ENCODE results near the gene FTCDNL1.

Gene FTCDNL1

GRCh38 chr2:199727801-199728200, 123.2 kb downstream of the FTCDNL1 start:
- Mint-ChIP-seq H3K27me3 (ENCODE audit: low read depth, poor library complexity) (peaks cover 8% of the 10 kb centered on the region), H3K4me1 (no peaks in the 10 kb centered on the region), H3K9me3 (peaks cover 26% of the 10 kb centered on the region), H3K36me3 (ENCODE audit: low read depth) (no peaks in the 10 kb centered on the region), H3K27ac (no peak overlapping the region), H3K4me3 (no peak overlapping the region)
- no peak for TF ChIP-seq CTCF (IDR thresholded peaks at IDR 0.05)
- no peak for DNase-seq

- no peak for DNase-seq
- TF ChIP-seq CTCF (IDR thresholded peaks at IDR 0.05), result no peak
- H3K36me3 Mint-ChIP-seq (ENCODE audit: low read depth), result no peaks in the 10 kb centered on the region
- H3K4me3 Mint-ChIP-seq, result no peak overlapping the region
- no peak overlapping the region for H3K27ac Mint-ChIP-seq
- H3K27me3 Mint-ChIP-seq (ENCODE audit: low read depth, poor library complexity), result peaks cover 8% of the 10 kb centered on the region
- H3K9me3 Mint-ChIP-seq, result peaks cover 31% of the 10 kb centered on the region
- H3K4me1 Mint-ChIP-seq, result no peaks in the 10 kb centered on the region
Measured at GRCh38 chr2:199727306-199727705, 123.7 kb downstream of the FTCDNL1 start.

GRCh38 chr2:199718074-199718473, 132.9 kb downstream of the FTCDNL1 start:
- no peak for TF ChIP-seq CTCF (IDR thresholded peaks at IDR 0.05)
- Mint-ChIP-seq H3K9me3 (peaks cover 35% of the 10 kb centered on the region), H3K4me3 (no peak overlapping the region), H3K36me3 (ENCODE audit: low read depth) (peaks cover 8% of the 10 kb centered on the region), H3K27ac (no peak overlapping the region), H3K27me3 (ENCODE audit: low read depth, poor library complexity) (no peaks in the 10 kb centered on the region), H3K4me1 (peaks cover 29% of the 10 kb centered on the region)
- DNase-seq, result no peak

GRCh38 chr2:199717587-199717907, 133.4 kb downstream of the FTCDNL1 start:
- Mint-ChIP-seq H3K4me3 (no peak overlapping the region), H3K27ac (no peak overlapping the region), H3K36me3 (ENCODE audit: low read depth) (peaks cover 8% of the 10 kb centered on the region), H3K9me3 (peaks cover 32% of the 10 kb centered on the region), H3K27me3 (ENCODE audit: low read depth, poor library complexity) (no peaks in the 10 kb centered on the region), H3K4me1 (peaks cover 29% of the 10 kb centered on the region)
- DNase-seq, result no peak
- TF ChIP-seq CTCF (IDR thresholded peaks at IDR 0.05), result no peak

GRCh38 chr2:199716807-199717586, 134.0 kb downstream of the FTCDNL1 start:
- Mint-ChIP-seq H3K4me3 (no peak overlapping the region), H3K36me3 (ENCODE audit: low read depth) (peaks cover 8% of the 10 kb centered on the region), H3K4me1 (peaks cover 29% of the 10 kb centered on the region), H3K27ac (peak overlapping the region; percentile 84), H3K9me3 (peaks cover 26% of the 10 kb centered on the region), H3K27me3 (ENCODE audit: low read depth, poor library complexity) (no peaks in the 10 kb centered on the region)
- peak; percentile 16 for DNase-seq
- TF ChIP-seq CTCF (IDR thresholded peaks at IDR 0.05), result no peak

GRCh38 chr2:199713746-199714145, 137.2 kb downstream of the FTCDNL1 start:
- Mint-ChIP-seq H3K27ac (no peak overlapping the region), H3K36me3 (ENCODE audit: low read depth) (peaks cover under 1% of the 10 kb centered on the region), H3K27me3 (ENCODE audit: low read depth, poor library complexity) (no peaks in the 10 kb centered on the region), H3K4me3 (no peak overlapping the region), H3K9me3 (peaks cover 15% of the 10 kb centered on the region), H3K4me1 (peaks cover 29% of the 10 kb centered on the region)
- no peak for DNase-seq
- TF ChIP-seq CTCF (IDR thresholded peaks at IDR 0.05), result no peak
